ENCODE results near the gene OR10AG1.

- TF ChIP-seq CTCF (IDR thresholded peaks at IDR 0.05) (no peak), POLR2A (IDR thresholded peaks at IDR 0.05) (no peak)
Observed at GRCh38 chr11:55994525-55994924, 24.8 kb upstream of the OR10AG1 start, which contains the start of gene OR5F1.
